NCI-H2196 treated with DMSO at 0.1 percent for 48 hours (cell line): ENCODE data around the gene CLIP1.
"Not testable (repeated sequence)": the region's sequence is repeated elsewhere in the genome, so short reads cannot be mapped to it uniquely, and the experiment has no call there.

Source experiments
- DNase-seq: peaks from one replicate; lab custom pipeline; 2025; ENCODE audit not compliant: unreplicated experiment; lab: John Stamatoyannopoulos, UW

CLIP1 gene

DNA sequence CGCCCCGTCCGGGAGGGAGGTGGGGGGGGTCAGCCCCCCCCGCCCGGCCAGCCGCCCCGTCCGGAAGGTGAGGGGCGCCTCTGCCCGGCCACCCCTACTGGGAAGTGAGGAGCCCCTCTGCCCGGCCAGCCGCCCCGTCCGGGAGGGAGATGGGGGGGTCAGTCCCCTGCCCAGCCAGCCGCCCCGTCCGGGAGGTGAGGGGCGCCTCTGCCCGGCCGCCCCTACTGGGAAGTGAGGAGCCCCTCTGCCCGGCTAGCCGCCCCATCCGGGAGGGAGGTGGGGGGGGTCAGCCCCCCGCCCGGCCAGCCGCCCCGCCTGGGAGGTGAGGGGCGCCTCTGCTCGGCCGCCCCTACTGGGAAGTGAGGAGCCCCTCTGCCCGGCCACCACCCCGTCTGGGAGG lies 64.9 kb downstream of the CLIP1 start:
- not testable (repeated sequence) for DNase-seq

DNA sequence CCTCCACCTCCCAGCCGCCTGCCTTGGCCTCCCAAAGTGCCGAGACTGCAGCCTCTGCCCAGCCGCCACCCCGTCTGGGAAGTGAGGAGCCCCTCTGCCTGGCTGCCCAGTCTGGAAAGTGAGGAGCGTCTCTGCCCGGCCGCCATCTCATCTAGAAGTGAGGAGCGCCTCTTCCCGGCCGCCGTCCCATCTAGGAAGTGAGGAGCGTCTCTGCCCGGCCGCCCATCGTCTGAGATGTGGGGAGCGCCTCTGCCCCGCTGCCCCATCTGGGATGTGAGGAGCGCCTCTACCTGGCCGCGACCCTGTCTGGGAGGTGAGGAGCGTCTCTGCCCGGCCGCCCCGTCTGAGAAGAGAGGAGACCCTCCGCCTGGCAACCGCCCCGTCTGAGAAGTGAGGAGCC lies 65.5 kb downstream of the CLIP1 start:
- DNase-seq = not testable (repeated sequence)

DNA sequence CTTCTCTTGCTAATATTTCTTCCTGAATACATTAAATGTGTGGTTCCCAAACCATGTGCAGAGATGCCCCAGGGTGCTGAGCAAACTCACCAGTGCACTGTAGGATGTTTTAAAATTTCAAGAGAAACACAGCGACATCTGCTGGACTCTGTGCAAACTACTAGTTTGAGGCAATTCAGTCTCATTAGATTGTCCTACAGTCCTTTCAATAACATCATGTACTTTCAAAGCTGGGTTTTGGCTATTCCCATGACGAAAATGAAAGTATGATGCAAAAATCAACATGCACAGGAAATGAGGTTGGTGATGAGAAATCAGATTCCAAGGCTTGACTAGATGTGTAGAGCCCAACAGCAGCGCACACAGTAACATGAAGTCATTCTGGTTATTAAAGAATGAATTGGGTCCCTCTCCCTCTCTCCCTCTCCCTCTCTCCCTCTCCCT lies 66.3 kb downstream of the CLIP1 start:
- DNase-seq = peak; percentile 54

DNA sequence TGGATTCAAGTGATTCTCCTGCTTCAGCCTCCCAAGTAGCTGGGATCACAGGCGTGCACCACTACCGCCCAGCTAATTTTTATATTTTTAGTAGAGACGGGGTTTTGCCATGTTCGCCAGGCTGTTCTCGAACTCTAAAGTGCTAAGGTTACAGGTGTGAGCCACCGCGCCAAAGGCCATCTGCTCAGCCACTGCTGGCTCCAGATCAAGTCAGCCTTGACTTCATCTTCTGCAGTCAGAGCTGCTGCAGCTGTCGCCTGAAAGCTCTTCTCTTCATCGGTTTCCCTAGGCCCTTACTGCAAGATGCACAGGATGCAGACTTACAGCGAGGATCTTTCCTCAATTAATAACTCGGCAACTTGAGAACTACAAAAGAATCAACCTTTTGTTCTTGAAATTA lies 66.8 kb downstream of the CLIP1 start:
- no peak for DNase-seq

DNA sequence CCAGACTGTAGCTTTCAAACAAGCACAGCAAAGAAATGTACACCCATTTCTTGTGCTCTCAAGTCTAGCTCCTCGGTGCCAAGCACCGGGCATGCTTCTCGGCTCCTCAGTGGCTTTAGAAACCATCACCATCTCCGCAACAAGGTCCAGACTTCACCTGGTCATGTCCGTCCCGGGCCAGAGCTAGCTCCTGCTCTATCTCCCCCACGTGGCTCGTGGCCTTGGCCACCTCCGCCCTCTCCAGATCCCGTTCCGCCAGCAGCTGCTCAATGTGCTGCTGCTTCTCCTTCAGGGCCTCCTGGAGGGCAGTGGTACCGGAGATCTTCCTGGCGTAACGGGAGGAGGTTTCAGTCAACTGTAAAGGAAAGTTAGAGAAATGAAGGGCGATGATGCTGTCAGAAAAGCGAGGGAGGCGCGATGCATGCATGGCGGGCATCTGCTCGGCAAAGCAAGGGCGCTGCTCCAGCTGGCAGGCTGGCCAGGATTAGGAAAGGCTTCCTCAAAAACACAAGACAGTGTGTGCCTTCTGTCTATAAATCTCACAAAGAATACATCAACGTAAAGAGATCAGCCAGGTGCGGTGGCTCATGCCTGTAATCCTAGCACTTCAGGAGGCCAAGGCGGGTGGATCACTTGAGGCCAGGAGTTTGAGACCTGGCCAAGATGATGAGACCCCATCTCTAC lies 67.4 kb downstream of the CLIP1 start:
- DNase-seq = no peak

DNA sequence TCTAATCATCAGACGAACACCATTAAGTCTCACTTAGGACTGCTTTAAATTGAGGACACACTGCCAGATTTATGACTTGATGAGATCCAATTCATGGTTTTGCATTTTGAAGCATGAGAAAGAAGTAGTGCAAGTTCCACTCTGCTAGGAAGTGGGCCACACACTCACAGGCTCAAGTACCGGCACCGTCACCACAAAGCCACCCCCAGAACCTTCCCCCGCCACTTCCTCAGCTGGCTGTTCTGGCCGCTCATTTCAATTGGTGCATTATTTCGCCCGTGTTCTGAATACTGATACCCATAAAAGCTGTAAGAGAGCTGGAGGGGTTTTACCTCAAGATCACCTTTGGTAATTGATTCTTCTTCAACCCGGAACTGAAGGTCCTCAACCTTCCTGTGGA lies 70.1 kb downstream of the CLIP1 start:
- no peak for DNase-seq

DNA sequence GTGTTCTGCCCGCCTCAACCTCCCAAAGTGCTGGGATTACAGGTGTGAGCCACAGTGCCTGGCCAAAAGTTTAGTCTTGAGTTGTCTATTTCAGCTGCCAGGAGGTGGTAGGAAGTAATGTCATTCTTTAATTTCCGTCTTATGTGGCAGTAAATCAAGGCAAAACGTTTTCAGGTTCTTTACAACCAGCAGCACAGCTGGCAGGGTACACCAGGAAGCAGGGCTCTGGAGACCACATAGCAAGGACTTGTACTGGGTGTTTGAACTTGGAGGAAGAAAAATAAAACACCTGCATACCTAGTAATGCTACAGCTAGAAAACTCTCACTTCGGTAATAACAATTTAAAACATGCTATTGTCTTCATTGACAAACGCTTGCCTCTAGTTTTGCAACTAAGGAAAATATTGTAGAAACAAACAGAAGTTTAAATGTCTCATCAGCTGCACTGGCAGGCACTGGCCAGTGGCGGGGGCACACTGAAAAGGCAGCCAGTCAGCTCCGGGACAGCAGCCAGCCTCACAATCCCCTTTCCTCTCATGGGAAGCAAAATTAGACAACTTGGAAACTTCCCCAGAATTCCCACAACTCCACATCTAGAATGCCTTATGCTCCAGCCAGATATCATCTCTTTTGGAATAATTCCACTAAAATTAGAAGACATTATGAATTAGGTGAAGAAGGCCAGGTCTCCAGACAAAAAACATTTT lies 72.2 kb downstream of the CLIP1 start:
- DNase-seq = no peak

DNA sequence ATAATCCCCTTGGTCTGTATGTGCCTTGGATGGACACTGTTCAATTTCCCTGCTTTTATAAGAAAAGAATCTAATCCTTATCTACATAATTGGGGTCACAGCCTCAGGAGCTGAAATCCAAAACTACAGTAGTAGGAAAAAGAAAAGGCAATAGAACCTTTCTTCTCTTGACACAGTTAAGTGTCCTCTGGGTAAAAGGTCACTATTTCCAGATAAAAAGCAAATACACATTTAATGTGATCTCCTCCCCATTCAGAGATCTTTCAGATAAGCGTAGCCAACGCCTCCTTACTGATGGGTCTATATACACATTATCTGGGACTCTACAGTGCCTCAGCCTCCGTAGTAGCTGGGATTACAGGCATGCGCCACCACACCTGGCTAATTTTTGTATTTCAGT lies 73.4 kb downstream of the CLIP1 start:
- DNase-seq = no peak

DNA sequence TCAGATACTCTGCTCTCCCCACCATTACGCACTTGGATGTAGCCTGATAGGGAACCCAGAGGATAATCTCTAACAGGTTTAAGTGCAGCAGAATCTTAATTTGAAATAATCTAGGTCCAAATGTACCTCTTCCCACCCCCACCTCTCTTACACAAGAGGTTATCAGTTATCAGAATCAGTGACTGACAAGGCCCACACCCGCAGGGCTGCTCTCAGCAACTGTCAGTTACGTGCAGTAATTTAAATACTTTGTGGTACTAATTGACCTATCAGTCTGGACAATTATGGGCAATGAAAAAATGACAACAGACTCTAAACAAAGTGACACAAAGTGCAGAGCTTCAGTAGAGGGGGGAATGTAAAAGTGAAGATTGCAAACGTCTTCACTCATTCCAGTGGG lies 74.0 kb downstream of the CLIP1 start:
- no peak for DNase-seq

DNA sequence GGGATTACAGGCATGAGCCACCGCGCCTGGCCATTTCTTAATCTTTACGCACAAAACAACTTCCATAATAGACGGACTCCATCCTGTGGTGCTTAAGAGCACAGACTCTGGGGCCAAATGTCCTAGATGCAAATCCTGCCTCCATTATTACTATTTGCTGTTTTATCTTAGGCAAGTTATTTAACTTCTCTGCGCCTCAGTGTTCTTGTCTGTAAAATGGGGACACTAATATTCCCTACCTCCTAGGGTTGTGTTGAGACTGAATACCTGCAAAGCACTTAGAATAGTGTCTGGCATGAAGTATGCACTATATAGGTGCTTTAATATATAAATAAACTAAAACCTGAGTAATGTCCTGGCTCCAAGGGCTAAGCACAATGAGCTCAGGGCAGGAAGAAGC lies 76.4 kb downstream of the CLIP1 start:
- DNase-seq = no peak

DNA sequence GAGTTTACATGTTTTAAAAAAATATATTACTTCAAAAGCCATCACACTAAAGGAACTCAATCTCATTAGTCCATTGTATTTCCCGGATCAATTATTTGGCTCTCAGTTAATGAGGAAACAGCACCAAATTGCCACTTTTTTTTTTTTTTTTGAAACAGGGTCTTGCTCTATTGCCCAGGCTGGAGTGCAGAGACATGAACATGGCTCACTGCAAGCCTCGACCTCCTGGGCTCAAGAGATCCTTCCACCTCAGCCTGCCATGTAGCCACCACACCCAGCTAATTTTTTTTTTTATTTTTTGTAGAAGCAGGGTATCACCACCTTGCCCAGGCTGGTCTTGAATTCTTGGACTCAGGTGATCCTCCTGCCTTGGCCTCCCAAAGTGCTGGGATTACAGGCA lies 77.4 kb downstream of the CLIP1 start:
- no peak for DNase-seq

DNA sequence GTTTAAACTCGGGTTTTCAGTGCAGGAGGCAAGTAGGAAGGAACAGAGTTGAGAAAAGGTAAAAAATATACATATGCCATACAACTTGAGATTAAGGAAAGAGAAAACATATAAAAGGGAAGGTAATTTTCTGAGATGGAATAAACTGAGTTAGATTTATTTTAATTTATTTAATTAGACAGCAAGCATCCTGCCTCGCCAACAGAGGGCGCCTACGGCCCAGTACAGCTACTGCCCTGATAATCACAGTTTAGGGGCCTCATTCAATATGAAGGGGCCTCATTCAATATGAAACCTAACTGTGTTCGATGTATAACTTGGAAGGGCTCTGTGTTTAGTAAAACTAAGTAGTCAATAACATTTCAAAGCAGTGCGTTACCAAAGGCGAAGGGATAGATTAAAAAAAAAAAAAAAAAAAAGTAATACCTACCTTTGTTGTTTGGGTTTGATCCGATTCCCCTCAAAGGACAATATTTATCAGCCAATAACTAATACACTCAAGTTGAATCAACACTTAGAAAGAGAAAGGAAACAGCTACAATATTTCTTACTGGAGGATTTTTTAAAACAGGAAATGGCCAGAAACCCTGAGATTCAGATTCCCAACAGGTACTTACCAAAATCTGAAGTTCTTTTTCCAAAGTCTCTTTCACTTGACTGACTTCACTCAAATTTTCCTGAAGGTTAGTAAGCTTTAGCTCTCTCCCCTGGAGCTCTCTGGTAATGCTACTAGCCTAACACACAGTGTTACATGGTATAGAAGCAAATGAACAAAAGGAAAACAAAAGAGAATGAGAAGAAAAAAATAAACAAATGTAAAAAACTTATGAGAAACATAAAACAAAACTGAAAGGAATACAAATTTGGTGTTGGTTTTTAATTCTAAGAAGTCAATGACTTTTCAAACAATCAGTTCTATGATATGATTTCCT lies 86.2 kb downstream of the CLIP1 start:
- DNase-seq = no peak

DNA sequence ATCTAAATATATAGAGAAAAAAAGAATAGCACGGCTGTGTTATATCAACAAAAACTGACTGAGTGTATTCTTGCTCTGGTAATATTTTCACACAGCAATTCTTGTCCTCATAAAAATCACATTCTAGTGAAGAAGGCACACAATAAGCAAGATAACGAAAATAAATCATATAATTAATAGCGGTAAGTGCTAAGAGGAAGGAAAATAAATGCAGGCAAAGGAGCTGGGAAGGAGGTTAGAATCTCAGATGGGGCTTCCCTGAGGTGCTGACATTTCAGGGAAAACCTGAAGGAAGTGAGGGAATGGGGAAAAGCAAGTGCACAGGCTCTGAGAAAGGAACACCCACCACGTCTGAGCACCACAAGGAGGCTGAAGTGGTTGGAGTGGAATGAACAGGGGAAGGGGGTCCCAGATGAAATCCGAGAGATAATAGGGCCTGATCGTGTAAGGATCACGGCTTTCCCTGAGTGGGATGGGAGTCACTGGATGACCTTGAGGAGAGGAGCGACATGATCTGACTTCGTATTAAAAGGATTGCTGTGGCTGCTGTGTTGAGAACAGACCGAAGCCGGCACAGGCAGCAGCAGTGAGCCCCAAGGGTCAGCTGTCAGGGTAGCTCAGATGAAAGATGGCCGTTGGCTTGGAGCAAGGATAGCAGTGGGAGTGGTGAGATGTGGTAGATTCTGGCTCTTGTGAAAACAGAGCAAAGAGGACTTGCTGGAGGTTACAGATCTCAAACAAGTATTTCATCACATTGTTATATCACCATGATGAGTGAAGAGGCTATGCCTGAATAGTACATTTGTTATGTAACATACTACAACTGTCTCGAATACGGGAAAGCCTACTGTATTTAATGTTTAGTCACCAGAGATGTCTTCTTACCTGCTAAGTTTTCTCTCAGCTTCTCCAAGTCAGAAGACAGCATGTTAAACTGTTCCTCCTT lies 89.1 kb downstream of the CLIP1 start:
- DNase-seq = no peak

DNA sequence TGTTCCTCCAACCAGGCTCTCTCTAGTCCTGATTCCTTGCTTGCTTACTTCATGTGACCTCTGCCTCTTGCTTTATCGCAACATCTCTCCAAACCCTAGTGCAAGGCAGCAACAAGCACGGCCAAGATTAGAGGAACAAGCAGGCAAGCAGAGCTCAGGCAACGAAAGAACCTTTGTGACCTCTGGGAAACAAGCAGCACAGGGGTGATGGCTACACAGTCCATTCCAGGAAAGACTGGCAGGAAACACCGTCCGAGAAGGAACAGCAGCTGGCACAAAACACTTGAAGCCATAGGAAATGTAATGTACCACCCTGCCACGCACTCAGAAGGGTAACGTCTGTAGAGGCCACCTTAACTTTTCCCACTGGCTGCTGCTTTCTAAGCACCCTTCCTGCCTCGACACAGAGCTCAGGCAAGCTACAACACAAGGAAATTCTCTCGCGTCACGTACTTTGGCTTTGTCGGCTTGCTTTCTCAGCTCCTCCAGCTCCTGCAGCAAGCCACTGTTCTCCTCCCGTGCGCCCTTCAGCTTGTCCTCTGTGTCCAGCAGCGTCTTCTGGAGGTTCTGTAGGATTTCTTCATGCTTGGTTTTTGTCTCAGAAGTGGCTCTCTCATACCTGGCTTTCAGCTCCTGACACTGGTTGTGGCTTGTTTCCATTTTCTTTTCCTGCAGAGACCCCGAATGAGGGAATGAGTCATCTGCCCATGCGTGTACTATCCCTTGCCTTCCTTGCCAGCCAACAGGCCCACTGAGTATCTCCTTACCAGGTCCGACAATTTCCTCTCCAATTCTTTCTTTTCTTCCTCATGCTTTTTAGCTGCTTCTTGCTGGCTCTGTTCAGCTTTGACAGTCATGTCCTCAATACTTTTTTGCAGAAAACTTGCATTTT lies 94.7 kb downstream of the CLIP1 start:
- DNase-seq = no peak

DNA sequence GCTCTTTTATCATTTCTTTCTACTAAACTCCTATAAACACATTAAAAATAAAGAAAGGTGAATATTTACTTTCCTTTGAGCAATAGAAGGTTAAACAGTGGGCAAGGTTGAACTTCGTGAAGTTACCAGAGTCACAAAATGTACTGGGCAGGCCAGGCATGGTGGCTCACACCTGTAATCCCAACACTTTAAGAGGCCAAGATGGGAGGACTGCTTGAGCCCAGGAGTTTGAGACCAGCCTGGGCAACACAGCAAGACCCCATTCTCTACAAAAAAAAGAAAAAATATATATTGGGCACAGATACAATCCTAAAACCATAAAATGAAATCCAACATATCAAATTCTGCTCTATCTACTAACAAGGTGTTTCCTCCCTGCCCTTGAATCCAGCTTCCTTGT lies 95.5 kb downstream of the CLIP1 start:
- no peak for DNase-seq

DNA sequence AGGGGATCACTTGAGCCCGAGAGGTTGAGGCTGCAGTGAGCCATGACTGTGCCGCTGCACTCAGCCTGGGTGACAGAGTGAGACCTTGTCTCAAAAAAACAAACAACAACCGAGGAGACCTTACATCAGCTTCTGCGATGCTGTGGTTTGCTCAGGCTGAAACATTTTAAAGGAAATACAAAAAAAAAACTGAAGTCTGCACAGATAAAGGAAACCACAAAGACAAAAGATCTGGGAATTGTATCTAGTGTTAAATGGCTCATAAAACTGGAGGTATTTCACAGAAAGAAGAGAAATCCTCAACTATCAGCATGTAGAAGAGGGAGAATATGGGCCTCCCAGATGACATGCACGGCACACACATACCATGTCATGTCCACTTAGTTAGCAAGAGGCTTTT lies 95.9 kb downstream of the CLIP1 start:
- DNase-seq = no peak

DNA sequence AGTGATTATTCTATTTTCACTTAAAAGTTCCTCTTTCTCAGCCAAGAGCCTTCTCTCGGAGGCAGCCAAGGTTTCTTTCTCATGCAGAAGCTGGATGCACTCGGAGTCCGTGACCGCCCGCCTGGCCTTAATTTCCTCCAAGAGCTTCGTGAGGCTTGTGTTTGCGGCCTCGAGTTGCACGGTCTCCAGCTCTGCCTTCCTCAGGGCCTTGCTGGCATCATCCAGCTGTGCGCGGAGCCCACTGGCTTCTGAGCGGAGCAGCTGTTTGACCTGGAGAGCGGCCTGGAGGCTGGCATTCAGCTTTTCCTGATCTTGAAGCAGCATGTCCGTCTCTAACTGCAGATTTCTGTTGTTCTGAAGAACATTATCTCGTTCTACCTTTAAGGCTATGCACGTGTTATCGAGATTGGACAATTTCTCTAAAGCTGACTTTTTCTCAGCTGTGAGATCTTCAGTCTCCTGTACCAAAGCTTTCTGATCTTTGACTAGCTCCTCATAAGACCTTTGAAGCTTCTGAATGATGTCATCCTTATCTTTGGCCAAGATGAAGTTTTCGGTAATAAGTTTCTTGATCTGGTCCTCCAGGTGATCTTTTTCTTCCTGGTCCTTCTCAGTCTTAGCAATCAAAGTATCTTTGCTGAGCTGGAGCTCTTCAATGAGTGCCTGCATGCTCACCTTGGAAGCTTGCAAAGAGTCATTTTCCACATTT lies 99.0 kb downstream of the CLIP1 start:
- DNase-seq = no peak

DNA sequence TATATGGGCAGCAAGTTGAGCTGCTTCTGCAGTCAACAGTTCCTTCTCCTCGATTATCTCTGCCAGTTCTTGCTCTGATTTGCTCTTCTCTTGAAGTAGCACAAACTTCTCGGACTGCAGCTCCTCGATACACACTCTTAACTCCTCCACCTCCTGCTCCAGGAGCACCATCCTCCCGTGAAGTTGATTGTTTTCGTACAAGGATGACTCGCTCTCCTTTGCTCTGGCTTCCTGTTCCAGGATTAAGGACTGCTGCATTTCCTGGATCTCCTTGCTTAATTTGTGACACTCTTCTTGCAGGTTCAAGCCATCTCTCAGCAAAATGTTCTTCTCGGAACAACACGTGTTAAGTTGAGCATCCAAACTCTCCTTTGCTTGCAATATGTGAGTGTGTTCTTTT lies 100.0 kb downstream of the CLIP1 start:
- DNase-seq = no peak
